ENCODE data around the gene LRRC15.

GRCh38 chr3:194351080-194351672 lies 18.4 kb downstream of the LRRC15 start, which contains the start of gene CPN2:
- no peak for TF ChIP-seq CTCF (IDR thresholded peaks at IDR 0.05; ENCODE audit: low read depth, low read length)
- TF ChIP-seq POLR2A (IDR thresholded peaks at IDR 0.05; ENCODE audit: extremely low read depth, insufficient read length) = no peak
- TF ChIP-seq, protein P1, sequence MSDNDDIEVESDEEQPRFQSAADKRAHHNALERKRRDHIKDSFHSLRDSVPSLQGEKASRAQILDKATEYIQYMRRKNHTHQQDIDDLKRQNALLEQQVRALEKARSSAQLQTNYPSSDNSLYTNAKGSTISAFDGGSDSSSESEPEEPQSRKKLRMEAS (IDR thresholded peaks at IDR 0.05; ENCODE audit: low read depth, low read length) = no peak

Measured in NB4 (cell line).